ENCODE data around the gene PTPRF. TPM values are rescaled to one million over a fixed set of nuclear protein-coding genes. Genes with fewer than 3 reads are reported as not detected.

PTPRF gene
- total RNA-seq, 1 donor from 2014 or later, result 71.1 TPM

DNA sequence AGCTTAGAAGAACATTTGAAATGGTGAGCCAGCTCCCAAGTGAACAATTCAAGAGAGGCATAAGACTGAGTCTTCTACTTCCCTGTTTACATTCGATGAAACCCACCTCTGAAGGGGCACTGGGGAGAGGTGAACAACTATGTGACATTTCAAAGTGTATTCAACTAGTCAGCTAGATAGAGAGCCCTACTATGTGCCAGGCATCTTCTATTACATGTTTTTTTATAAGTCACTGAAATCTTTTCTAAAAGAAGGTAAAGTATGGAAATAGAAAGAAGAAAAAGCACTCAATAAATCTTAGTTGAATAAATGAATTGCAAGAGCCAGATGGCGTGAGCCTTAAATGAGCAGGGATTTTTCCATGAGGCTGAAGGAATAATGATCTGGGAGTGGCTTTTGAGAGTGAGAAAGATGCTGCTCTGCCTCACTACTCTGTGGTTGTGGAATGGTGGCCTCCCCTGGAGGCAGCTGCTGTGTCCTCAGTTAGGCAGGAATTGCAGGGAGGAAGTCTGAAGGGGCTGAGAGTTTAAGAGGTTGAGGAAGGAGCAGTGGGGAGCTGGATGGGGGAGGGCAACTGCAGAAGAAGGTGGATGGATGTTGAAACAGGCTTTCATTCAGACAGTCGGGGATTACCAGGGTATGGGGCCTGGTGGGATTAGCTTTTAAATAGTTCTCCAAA, 10.4 kb upstream of the PTPRF start:
- Histone ChIP-seq H4K20me1 (ENCODE audit: low read depth) (no peaks in the 10 kb centered on the region), H3K4me3 (no peak overlapping the region), H3K79me2 (ENCODE audit: low read depth) (no peaks in the 10 kb centered on the region), H3K4me2 (peak overlapping the region; percentile 13), H3K4me1 (peaks cover 17% of the 10 kb centered on the region), H3K36me3 (no peaks in the 10 kb centered on the region), H2AFZ (replicated peaks) (peak overlapping the region; percentile 43), H3K27ac (no peak overlapping the region), H3F3A (ENCODE audit: low read depth) (peaks cover 3% of the 10 kb centered on the region), H3K27me3 (no peaks in the 10 kb centered on the region), H3K9ac (no peak overlapping the region), H3K9me3 (ENCODE audit: low read depth) (no peaks in the 10 kb centered on the region)
- Mint-ChIP-seq H3K4me3 (no peak overlapping the region), H3K27ac (no peak overlapping the region), H3K9me3 (no peaks in the 10 kb centered on the region), H3K4me1 (peaks cover 7% of the 10 kb centered on the region), H3K27me3 (ENCODE audit: insufficient read depth, low read depth) (peaks cover 2% of the 10 kb centered on the region), H3K36me3 (no peaks in the 10 kb centered on the region)
- peak; percentile 21 for DNase-seq (ENCODE audit: low spot score)
- TF ChIP-seq, protein P1, sequence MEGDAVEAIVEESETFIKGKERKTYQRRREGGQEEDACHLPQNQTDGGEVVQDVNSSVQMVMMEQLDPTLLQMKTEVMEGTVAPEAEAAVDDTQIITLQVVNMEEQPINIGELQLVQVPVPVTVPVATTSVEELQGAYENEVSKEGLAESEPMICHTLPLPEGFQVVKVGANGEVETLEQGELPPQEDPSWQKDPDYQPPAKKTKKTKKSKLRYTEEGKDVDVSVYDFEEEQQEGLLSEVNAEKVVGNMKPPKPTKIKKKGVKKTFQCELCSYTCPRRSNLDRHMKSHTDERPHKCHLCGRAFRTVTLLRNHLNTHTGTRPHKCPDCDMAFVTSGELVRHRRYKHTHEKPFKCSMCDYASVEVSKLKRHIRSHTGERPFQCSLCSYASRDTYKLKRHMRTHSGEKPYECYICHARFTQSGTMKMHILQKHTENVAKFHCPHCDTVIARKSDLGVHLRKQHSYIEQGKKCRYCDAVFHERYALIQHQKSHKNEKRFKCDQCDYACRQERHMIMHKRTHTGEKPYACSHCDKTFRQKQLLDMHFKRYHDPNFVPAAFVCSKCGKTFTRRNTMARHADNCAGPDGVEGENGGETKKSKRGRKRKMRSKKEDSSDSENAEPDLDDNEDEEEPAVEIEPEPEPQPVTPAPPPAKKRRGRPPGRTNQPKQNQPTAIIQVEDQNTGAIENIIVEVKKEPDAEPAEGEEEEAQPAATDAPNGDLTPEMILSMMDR (IDR thresholded peaks at IDR 0.05), result no peak
- TF ChIP-seq EZH2 (IDR thresholded peaks at IDR 0.05) (no peak), EZH2phosphoT487 (IDR thresholded peaks at IDR 0.05) (no peak)

DNA sequence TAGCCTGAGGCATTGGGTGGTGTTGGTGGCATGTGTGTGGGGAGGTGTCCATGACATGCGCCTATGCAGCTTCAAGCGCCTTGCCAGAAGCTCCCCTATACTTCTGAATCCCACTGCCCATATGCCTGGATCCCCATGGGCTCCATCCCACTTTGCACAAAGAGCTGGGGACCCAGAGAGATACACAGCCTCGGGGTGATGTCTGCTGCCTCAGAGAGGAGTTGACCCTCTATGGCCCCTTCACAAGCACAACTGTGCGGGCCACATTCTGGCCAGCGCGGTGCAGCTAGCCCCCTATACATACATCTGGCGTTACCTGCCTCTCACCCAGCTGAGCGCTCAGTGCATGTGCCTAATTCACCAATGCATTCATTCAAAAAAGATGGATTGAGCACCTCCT, 9.6 kb upstream of the PTPRF start:
- H3K4me3 ChIP-seq, result no peak overlapping the region
- DNase-seq (ENCODE audit: low spot score), result no peak
- no peaks in the 10 kb centered on the region for H3K9me3 ChIP-seq (ENCODE audit: low read depth)
- Mint-ChIP-seq H3K4me1 (peaks cover 7% of the 10 kb centered on the region), H3K27me3 (ENCODE audit: insufficient read depth, low read depth) (peaks cover 7% of the 10 kb centered on the region), H3K36me3 (no peaks in the 10 kb centered on the region), H3K27ac (no peak overlapping the region), H3K9me3 (no peaks in the 10 kb centered on the region), H3K4me3 (no peak overlapping the region)
- H3K4me2 ChIP-seq, result no peak overlapping the region
- TF ChIP-seq EZH2 (IDR thresholded peaks at IDR 0.05) (no peak), EZH2phosphoT487 (IDR thresholded peaks at IDR 0.05) (no peak)
- TF ChIP-seq, protein P1 (IDR thresholded peaks at IDR 0.05), result no peak
- H3K27me3 ChIP-seq, result no peaks in the 10 kb centered on the region
- peaks cover 17% of the 10 kb centered on the region for H3K4me1 ChIP-seq
- no peak overlapping the region for H2AFZ ChIP-seq (replicated peaks)
- H3K27ac ChIP-seq, result no peak overlapping the region
- no peak overlapping the region for H3K9ac ChIP-seq
- H4K20me1 ChIP-seq (ENCODE audit: low read depth), result no peaks in the 10 kb centered on the region
- no peaks in the 10 kb centered on the region for H3K36me3 ChIP-seq
- H3F3A ChIP-seq (ENCODE audit: low read depth), result peaks cover 3% of the 10 kb centered on the region
- no peaks in the 10 kb centered on the region for H3K79me2 ChIP-seq (ENCODE audit: low read depth)

DNA sequence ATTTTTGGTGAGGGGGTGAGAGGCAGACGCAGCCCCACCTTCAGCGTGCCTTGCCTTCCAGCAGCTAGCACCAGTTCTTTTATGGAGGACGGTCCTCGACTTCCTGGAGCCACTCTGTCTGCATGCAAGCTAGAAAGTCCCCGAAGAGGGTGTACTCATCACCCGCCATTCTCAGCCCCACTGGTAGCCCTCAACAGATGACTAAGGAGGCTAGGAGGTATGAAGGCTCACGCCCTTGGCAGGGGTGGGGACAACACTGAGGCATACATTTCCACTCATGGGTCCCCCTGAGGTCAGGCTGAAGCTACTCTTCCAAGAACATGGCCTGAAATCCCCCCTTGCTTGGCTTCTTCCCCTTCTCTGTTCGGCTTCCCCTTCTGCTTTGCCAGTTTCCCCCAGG, 8.9 kb upstream of the PTPRF start:
- Histone ChIP-seq H3K9me3 (ENCODE audit: low read depth) (no peaks in the 10 kb centered on the region), H3F3A (ENCODE audit: low read depth) (peaks cover 3% of the 10 kb centered on the region), H2AFZ (replicated peaks) (no peak overlapping the region), H3K36me3 (no peaks in the 10 kb centered on the region), H3K79me2 (ENCODE audit: low read depth) (no peaks in the 10 kb centered on the region), H3K4me3 (no peak overlapping the region), H3K9ac (no peak overlapping the region), H3K27ac (no peak overlapping the region), H4K20me1 (ENCODE audit: low read depth) (no peaks in the 10 kb centered on the region), H3K27me3 (no peaks in the 10 kb centered on the region), H3K4me2 (no peak overlapping the region), H3K4me1 (peaks cover 17% of the 10 kb centered on the region)
- Mint-ChIP-seq H3K4me1 (peaks cover 7% of the 10 kb centered on the region), H3K27me3 (ENCODE audit: insufficient read depth, low read depth) (peaks cover 7% of the 10 kb centered on the region), H3K9me3 (no peaks in the 10 kb centered on the region), H3K27ac (no peak overlapping the region), H3K4me3 (no peak overlapping the region), H3K36me3 (no peaks in the 10 kb centered on the region)
- TF ChIP-seq, protein P1 (IDR thresholded peaks at IDR 0.05), result no peak
- TF ChIP-seq EZH2 (IDR thresholded peaks at IDR 0.05) (no peak), EZH2phosphoT487 (IDR thresholded peaks at IDR 0.05) (no peak)
- no peak for DNase-seq (ENCODE audit: low spot score)
